Activated T-cell treated with anti-CD3 and anti-CD28 coated beads, Interleukin-2, amount 50 U/mL, for 4 hours (primary cell): ENCODE results near the gene SH3BP4. TPM values are rescaled to one million over a fixed set of nuclear protein-coding genes. Genes with fewer than 3 reads are reported as not detected.

Experiments used
- ATAC-seq, 2 donors: fragments of 200-7000 bp; cut with Tn5 transposase; one replicate each; pipeline ENCODE4 v1.10.0; 2021
- DNase-seq: peaks from one replicate; pipeline ENCODE4 v3.0.0-alpha.2; 2020
- H3K27me3 Mint-ChIP-seq: one replicate; pipeline ENCODE4 v1.8.0; 2021; ENCODE audit warnings: low read depth, mixed read lengths
- H3K36me3 Mint-ChIP-seq: one replicate; pipeline ENCODE4 v1.8.0; 2022; ENCODE audit warnings: mixed read lengths; ENCODE audit not compliant: insufficient read depth
- H3K4me1 Mint-ChIP-seq: one replicate; pipeline ENCODE4 v1.8.0; 2021; ENCODE audit warnings: low read depth, mixed read lengths
- H3K4me3 Mint-ChIP-seq: one replicate; pipeline ENCODE4 v1.8.0; 2021; ENCODE audit warnings: mild to moderate bottlenecking, moderate library complexity, mixed read lengths
- H3K9me3 Mint-ChIP-seq: one replicate; pipeline ENCODE4 v1.8.0; 2021; ENCODE audit warnings: mixed read lengths
- total RNA-seq, 3 donors: library from RNA; stranded (reverse); gene quantifications; one replicate each; pipeline ENCODE4 v1.2.1, GENCODE V29; 2021

Gene SH3BP4
- total RNA-seq, 3 donors from 2014 or later, result 0.18 to 0.46 (median 0.30) TPM

- ATAC-seq, result no peak
- no peak for DNase-seq
- H3K27me3 Mint-ChIP-seq, result peaks cover 5% of the 10 kb centered on the region
- no peaks in the 10 kb centered on the region for H3K36me3 Mint-ChIP-seq
- no peak overlapping the region for H3K4me3 Mint-ChIP-seq
- H3K4me1 Mint-ChIP-seq, result no peaks in the 10 kb centered on the region
- no peaks in the 10 kb centered on the region for H3K9me3 Mint-ChIP-seq
These were observed 28.8 kb downstream of the SH3BP4 start for GRCh38 chr2:234980451-234981187.

DNA sequence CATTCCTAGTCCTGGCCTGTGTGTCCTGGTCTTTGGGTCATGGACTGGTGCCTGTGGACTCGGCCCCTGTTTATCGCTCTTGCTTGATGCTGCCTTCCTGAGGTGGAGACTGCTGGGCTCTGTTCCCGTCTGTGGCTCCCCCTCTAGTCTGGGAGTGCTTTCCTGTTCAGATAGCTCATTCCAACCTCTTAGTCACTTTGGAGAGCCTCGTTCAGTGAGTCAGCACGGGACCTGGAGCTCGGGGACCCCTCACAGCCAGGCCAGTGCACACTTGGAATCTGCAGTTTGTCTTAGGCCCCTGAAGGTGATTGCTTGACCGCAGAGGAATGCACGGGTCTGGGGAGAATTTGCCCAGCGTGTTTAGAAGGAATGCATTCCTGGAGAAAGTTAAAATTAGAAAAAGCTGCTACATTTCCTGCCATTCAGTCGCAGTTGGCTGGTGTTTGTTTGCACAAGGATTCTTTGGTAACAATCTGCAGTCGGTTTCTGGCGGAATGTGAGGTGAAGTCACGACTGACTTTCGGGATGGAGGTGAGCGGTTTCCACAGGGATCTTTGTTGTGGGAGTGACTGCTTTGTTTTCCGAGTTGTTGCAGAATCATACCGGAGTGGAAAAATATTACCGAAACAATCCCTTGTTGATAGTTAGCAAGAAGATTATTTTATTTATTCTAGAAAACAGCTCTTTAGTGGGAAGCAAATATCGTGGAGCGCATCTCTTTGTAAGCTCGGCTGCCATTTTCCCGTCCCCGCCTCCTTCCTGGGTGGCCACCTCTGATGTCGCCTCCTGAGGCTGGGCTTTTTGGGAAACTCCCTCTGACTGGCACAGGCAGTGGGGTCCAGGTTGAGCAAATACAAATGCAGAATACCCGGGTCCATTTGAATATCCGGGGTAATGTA, 29.6 kb downstream of the SH3BP4 start:
- Mint-ChIP-seq H3K4me1 (no peaks in the 10 kb centered on the region), H3K4me3 (no peak overlapping the region), H3K27me3 (peaks cover 5% of the 10 kb centered on the region), H3K36me3 (no peaks in the 10 kb centered on the region), H3K9me3 (no peaks in the 10 kb centered on the region)
- DNase-seq (no peak), ATAC-seq (no peak)

GRCh38 chr2:234982096-234982834, 30.4 kb downstream of the SH3BP4 start:
- Mint-ChIP-seq H3K27me3 (peaks cover 5% of the 10 kb centered on the region), H3K36me3 (no peaks in the 10 kb centered on the region), H3K4me1 (no peaks in the 10 kb centered on the region), H3K4me3 (no peak overlapping the region), H3K9me3 (no peaks in the 10 kb centered on the region)
- DNase-seq, result no peak
- ATAC-seq, result no peak

- Mint-ChIP-seq H3K4me3 (no peak overlapping the region), H3K27me3 (peaks cover 5% of the 10 kb centered on the region), H3K9me3 (no peaks in the 10 kb centered on the region), H3K4me1 (no peaks in the 10 kb centered on the region), H3K36me3 (no peaks in the 10 kb centered on the region)
- no peak for DNase-seq
- ATAC-seq, result no peak
These were observed 31.4 kb downstream of the SH3BP4 start for GRCh38 chr2:234983011-234983726.

GRCh38 chr2:234985608-234986245, 33.9 kb downstream of the SH3BP4 start:
- Mint-ChIP-seq H3K9me3 (no peaks in the 10 kb centered on the region), H3K4me3 (no peak overlapping the region)

DNA sequence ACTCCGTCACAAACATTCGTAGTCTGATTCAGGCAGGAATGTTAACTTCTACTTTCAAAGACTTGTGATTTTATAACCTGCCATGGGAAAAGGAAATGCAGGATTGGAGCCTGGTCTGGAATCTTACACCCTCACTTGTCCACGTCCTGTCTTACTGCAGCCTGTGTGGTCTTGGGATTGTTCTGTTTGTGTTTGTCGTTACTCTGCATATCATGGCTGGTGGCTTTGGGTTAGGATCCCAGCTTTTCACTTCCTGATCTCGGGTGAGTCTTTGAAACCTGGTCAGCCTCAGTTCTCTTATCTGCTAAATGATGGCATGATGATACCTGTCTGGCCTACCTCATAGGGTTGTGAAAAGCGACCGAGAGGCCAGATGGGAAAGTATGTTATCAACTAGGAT, 34.6 kb downstream of the SH3BP4 start:
- DNase-seq (no peak), ATAC-seq (no peak)
- Mint-ChIP-seq H3K27me3 (peaks cover 5% of the 10 kb centered on the region), H3K36me3 (no peaks in the 10 kb centered on the region), H3K4me1 (no peaks in the 10 kb centered on the region), H3K9me3 (no peaks in the 10 kb centered on the region), H3K4me3 (no peak overlapping the region)

More at GRCh38 chr2:234985608-234986245, 33.9 kb downstream of the SH3BP4 start:
- no peak for ATAC-seq
- peaks cover 5% of the 10 kb centered on the region for H3K27me3 Mint-ChIP-seq
- DNase-seq, result no peak
- no peaks in the 10 kb centered on the region for H3K36me3 Mint-ChIP-seq
- H3K4me1 Mint-ChIP-seq, result no peaks in the 10 kb centered on the region

DNA sequence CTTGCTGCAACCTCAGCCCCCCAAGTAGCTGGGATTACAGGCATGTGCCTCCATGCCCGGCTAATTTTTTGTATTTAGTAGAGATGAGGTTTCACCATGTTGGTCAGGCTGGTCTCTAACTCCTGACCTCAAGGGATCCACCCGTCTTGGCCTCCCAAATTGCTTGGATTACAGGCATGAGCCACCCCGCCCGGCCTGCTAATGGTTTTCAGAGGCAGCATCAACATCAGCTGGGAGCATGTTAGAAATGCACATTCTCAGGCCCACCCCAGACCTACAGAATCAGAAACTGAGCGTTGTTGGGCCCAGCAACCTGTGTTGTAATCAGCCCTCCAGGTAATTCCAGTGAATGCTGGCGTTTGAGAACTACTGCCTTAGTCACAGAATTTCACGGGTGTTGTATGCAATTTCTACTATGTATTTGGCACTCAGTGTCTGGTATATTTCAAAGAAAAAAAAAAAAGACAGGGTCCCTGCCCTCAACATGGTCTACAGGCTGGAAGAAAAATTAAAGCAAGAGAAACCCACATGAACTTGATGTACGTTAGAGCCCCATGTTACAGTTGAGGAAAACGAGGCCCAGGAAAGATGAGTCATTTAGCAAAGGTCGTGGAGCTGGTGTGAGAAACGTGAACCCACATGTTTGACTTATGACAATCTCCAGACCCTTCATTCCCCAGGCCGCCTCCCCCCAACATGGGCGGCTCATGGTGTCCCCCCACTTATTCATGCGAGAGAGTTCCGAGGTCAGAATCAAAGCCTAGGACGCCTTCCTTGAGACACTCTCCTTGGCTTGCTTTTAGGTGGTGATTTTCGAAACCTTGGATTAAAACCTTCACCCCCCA, 35.3 kb downstream of the SH3BP4 start:
- DNase-seq (no peak), ATAC-seq (no peak)
- H3K4me1 Mint-ChIP-seq, result no peaks in the 10 kb centered on the region
- peaks cover 5% of the 10 kb centered on the region for H3K27me3 Mint-ChIP-seq
- H3K36me3 Mint-ChIP-seq, result no peaks in the 10 kb centered on the region
- H3K4me3 Mint-ChIP-seq, result no peak overlapping the region
- H3K9me3 Mint-ChIP-seq, result no peaks in the 10 kb centered on the region

DNA sequence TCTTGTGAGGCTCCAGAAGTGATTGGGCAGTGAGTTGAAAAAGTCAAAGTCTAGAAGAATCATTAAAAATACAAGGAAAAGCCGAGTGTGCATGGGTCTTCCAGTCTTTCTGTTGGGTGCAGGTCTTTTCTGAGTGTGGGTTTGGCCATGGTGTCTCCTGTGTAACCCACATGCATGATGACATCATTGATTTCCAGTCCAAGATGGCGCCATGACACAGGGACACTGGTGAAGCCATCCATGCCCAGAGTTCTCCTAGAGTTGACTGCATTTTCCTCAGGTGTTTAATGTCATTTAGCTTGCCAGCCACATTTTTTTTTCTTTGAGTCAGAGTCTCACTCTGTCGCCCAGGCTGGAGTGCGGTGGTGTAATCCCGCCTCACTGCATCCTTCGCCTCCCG, 35.9 kb downstream of the SH3BP4 start:
- H3K4me3 Mint-ChIP-seq, result no peak overlapping the region
- H3K9me3 Mint-ChIP-seq, result no peaks in the 10 kb centered on the region
- ATAC-seq (no peak), DNase-seq (no peak)
- peaks cover under 1% of the 10 kb centered on the region for H3K27me3 Mint-ChIP-seq
- no peaks in the 10 kb centered on the region for H3K36me3 Mint-ChIP-seq
- no peaks in the 10 kb centered on the region for H3K4me1 Mint-ChIP-seq

DNA sequence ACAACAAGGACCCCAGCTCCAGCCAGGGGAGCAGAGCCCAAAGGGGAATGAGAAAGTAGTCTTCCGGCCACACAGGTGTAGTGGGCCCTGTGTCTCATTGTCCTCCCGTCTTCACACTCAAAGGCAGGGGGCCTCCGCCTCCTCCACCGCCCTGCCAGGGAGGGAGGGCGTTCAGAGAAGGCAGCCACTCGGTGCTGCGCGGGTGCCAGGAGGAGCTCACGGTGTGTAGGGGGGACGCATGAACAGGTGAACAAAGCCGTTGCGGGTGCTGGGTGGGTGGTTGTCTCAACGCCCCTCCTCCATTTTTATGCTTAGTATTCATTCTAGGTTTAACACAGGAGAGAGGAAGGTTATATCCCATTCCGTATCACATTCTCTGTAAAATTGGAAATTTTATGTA, 36.7 kb downstream of the SH3BP4 start:
- DNase-seq (no peak), ATAC-seq (no peak)
- H3K4me3 Mint-ChIP-seq, result no peak overlapping the region
- no peaks in the 10 kb centered on the region for H3K4me1 Mint-ChIP-seq
- no peaks in the 10 kb centered on the region for H3K36me3 Mint-ChIP-seq
- H3K27me3 Mint-ChIP-seq, result no peaks in the 10 kb centered on the region
- no peaks in the 10 kb centered on the region for H3K9me3 Mint-ChIP-seq

DNA sequence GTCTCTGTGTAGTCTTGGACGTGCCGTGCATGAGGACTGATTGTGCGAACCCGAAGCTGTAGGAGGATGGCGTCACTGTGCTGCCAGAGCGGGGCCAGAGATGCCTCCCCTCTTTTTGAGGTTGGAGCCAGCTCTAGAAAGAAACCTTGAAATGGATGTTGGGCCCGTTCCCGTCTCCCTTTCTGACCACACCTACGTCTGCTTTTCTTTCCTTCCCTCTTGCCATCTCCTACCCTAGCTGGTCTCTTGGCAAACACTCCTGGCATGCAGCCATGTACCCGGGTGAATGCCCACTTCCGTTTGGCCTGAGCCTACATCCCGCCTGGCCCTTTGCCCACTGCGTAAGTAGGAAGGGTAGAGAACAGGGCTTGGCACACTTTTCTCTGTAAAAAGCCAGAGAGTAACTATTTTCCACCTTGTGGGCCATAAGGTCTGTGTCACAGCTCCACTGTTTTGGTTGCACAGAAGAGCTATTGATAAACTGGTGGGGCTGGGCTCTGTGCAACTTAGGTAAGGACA, 37.4 kb downstream of the SH3BP4 start:
- Mint-ChIP-seq H3K9me3 (no peaks in the 10 kb centered on the region), H3K36me3 (no peaks in the 10 kb centered on the region), H3K4me3 (no peak overlapping the region), H3K27me3 (peaks cover 4% of the 10 kb centered on the region), H3K4me1 (no peaks in the 10 kb centered on the region)
- no peak for DNase-seq
- no peak for ATAC-seq

DNA sequence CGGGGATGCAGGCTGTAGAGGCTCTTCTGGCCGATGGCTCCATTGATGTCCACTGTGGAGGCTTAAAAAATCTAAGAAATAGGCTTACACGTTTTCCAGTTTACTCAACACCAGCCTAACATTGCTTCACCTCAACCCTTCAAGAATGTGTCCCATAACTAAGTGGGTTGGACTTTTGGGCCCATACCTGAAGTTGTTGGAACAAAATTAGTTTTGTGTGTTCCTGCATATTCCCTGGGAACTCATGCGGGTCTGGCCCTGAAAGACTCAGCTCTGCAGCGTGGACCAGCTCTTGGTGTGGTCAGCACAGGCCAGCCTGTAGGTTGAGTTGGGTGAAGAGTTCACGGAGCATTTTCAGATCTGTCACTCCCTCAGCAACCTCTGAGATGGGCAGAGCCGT, 38.5 kb downstream of the SH3BP4 start:
- Mint-ChIP-seq H3K36me3 (no peaks in the 10 kb centered on the region), H3K4me3 (no peak overlapping the region), H3K4me1 (no peaks in the 10 kb centered on the region), H3K9me3 (no peaks in the 10 kb centered on the region), H3K27me3 (peaks cover 8% of the 10 kb centered on the region)
- DNase-seq (no peak), ATAC-seq (no peak)

- H3K9me3 Mint-ChIP-seq, result no peaks in the 10 kb centered on the region
- H3K36me3 Mint-ChIP-seq, result no peaks in the 10 kb centered on the region
- no peak overlapping the region for H3K4me3 Mint-ChIP-seq
- ATAC-seq (no peak), DNase-seq (no peak)
- H3K27me3 Mint-ChIP-seq, result peaks cover 8% of the 10 kb centered on the region
- H3K4me1 Mint-ChIP-seq, result no peaks in the 10 kb centered on the region
These were observed 39.5 kb downstream of the SH3BP4 start for GRCh38 chr2:234991290-234991689.

DNA sequence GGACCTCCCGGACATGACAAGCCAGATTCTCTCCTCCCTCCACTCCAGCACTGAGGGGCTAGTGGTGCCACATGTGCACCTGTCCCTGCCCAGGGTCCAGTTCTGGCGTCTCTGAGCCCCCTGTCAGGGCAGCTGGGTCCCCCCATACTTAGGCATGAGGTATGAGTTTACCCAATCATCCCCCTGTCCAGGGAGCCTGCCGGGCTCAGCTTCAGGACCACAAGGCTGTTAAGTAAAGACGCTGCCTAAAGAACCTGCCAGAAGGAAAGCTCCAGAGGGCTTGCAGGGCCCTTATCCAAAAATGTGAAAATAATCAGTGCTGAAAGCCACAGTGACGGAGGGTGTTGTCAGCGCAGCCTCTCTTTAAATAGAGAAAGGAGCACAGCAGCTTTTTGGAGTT, 40.0 kb downstream of the SH3BP4 start:
- Mint-ChIP-seq H3K9me3 (no peaks in the 10 kb centered on the region), H3K36me3 (no peaks in the 10 kb centered on the region), H3K4me3 (no peak overlapping the region), H3K4me1 (no peaks in the 10 kb centered on the region), H3K27me3 (peaks cover 8% of the 10 kb centered on the region)
- ATAC-seq (no peak), DNase-seq (no peak)
